Measurements from ENCODE around the gene M1AP. TPM values are rescaled to one million over a fixed set of nuclear protein-coding genes. Genes with fewer than 3 reads are reported as not detected.

Gene M1AP
- polyA plus RNA-seq, 1 experiment = 0.33 TPM

DNA sequence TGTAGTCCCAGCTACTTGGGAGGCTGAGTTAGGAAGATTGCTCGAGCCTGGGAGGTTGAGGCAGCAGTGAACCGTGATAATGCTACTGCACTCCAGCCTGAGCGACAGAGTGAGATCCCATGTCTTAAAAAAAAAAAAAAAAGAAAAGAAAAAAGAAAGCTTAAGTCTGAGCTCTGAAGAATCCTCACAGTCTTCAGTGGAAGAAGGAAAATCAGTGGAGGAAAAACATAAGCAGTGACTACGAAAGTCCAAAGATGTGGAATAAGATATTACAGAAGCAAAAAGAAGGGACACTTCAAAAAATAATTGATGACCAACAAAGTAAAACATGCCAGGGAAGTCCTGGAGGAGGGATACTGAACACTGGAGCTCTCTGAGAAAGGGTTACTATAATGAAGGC, 137.9 kb downstream of the M1AP start:
- POLR2A ChIA-PET = no interaction called here

DNA sequence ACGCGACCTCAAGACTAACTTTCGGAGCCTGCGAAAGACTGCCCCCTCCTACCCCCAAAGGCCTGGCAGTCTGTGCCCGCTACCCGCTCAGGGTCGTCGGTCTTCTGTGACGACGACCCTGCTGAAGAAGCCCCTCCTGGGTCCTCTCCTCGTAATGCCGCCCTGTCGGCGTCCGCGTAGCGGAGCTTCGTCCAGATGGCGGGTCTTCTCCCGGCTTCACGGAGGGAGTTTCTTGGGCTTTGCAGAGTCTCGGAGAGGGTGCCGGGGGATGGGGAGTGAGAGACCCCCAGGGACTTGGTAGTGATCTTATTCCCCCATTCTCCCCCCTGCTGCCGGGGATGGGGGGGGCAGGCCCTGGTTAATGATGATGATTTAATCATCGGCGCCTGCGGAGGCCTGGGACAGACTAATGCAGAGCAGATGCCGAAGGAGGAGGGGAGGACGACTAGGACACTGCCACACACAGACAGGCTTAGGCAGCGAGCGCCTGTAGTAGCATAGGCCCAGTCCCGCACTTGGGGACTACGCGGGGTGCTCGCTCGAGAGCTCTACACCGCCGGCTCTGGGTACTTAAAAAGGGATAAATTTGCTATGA, 140.1 kb downstream of the M1AP start:
- peaks cover 11% of the 10 kb centered on the region for H3K36me3 ChIP-seq (ENCODE audit: control insufficient read depth, insufficient read depth, low read length)
- H3K4me3 ChIP-seq (ENCODE audit: low read depth, low read length) = peak overlapping the region; percentile 95
- no peak for DNase-seq (ENCODE audit: low read depth)
- TF ChIP-seq, protein P1, sequence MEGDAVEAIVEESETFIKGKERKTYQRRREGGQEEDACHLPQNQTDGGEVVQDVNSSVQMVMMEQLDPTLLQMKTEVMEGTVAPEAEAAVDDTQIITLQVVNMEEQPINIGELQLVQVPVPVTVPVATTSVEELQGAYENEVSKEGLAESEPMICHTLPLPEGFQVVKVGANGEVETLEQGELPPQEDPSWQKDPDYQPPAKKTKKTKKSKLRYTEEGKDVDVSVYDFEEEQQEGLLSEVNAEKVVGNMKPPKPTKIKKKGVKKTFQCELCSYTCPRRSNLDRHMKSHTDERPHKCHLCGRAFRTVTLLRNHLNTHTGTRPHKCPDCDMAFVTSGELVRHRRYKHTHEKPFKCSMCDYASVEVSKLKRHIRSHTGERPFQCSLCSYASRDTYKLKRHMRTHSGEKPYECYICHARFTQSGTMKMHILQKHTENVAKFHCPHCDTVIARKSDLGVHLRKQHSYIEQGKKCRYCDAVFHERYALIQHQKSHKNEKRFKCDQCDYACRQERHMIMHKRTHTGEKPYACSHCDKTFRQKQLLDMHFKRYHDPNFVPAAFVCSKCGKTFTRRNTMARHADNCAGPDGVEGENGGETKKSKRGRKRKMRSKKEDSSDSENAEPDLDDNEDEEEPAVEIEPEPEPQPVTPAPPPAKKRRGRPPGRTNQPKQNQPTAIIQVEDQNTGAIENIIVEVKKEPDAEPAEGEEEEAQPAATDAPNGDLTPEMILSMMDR (IDR thresholded peaks at IDR 0.05; ENCODE audit: insufficient read depth, low read depth, low read length) = no peak
- ChIA-PET POLR2A (no interaction called here), CTCF (interaction anchor here (1.0 to 3.1 kb wide), 5 partner anchors 10 to 81 kb away, joined by 3 to 8 read pairs (median 5); no protein-coding TSS in a partner anchor)
- peaks cover 6% of the 10 kb centered on the region for H3K27me3 ChIP-seq (ENCODE audit: control insufficient read depth, insufficient read depth, low read length)

More for the DNA sequence above, 137.9 kb downstream of the M1AP start:
- CTCF ChIA-PET = no interaction called here
- peaks cover 23% of the 10 kb centered on the region for H3K27me3 ChIP-seq (ENCODE audit: control insufficient read depth, insufficient read depth, low read length)
- TF ChIP-seq, protein P1 (IDR thresholded peaks at IDR 0.05; ENCODE audit: insufficient read depth, low read depth, low read length) = no peak
- H3K4me3 ChIP-seq (ENCODE audit: low read depth, low read length) = no peak overlapping the region
- H3K36me3 ChIP-seq (ENCODE audit: control insufficient read depth, insufficient read depth, low read length) = peaks cover 7% of the 10 kb centered on the region
- no peak for DNase-seq (ENCODE audit: low read depth)

Other genes with a start within 250 kb of the M1AP start
- gene C2orf81, start 226.7 kb downstream of the M1AP start, polyA plus RNA-seq (2011; rRNA removed) = 0.18 and 0.67 TPM in 2 replicates
- gene WDR54, start 226.6 kb downstream of the M1AP start, polyA plus RNA-seq (2011; rRNA removed) = 26.0 and 42.9 TPM in 2 replicates
- gene RTKN, start 206.4 kb downstream of the M1AP start, polyA plus RNA-seq (2011; rRNA removed) = 8.3 and 12.4 TPM in 2 replicates
- gene INO80B, start 193.2 kb downstream of the M1AP start, polyA plus RNA-seq (2011; rRNA removed) = 5.6 and 6.4 TPM in 2 replicates
- gene WBP1, start 189.9 kb downstream of the M1AP start, polyA plus RNA-seq (2011; rRNA removed) = 55.7 and 92.0 TPM in 2 replicates
- 35.5 and 59.5 TPM in 2 replicates for gene MOGS, start 182.9 kb downstream of the M1AP start, polyA plus RNA-seq (2011; rRNA removed)
- 38.9 and 41.2 TPM in 2 replicates for gene MRPL53, start 175.7 kb downstream of the M1AP start, polyA plus RNA-seq (2011; rRNA removed)
- gene CCDC142, start 165.3 kb downstream of the M1AP start, polyA plus RNA-seq (2011; rRNA removed) = 4.5 and 6.2 TPM in 2 replicates
- gene TTC31, start 165.2 kb downstream of the M1AP start, polyA plus RNA-seq (2011; rRNA removed) = 19.4 and 26.0 TPM in 2 replicates
- gene LBX2, start 148.7 kb downstream of the M1AP start, polyA plus RNA-seq (2011; rRNA removed) = 0.37 and 0.61 TPM in 2 replicates
- gene PCGF1, start 140.6 kb downstream of the M1AP start, polyA plus RNA-seq (2011; rRNA removed) = 28.7 and 30.6 TPM in 2 replicates
- not detected in 2 replicates for gene TLX2, start 133.9 kb downstream of the M1AP start, polyA plus RNA-seq (2011; rRNA removed)
- 0.12 TPM in 1 of 2 replicates, not detected in the other for gene DQX1, start 122.1 kb downstream of the M1AP start, polyA plus RNA-seq (2011; rRNA removed)
- gene AUP1, start 118.6 kb downstream of the M1AP start, polyA plus RNA-seq (2011; rRNA removed) = 79.5 and 104 TPM in 2 replicates
- gene HTRA2, start 118.4 kb downstream of the M1AP start, polyA plus RNA-seq (2011; rRNA removed) = 26.0 and 36.1 TPM in 2 replicates
- gene LOXL3, start 94.4 kb downstream of the M1AP start, polyA plus RNA-seq (2011; rRNA removed) = 95.8 and 130 TPM in 2 replicates
- 19.8 and 28.7 TPM in 2 replicates for gene DOK1, start 93.6 kb downstream of the M1AP start, polyA plus RNA-seq (2011; rRNA removed)
- 8.4 and 10.2 TPM in 2 replicates for gene SEMA4F, start 5.9 kb upstream of the M1AP start, polyA plus RNA-seq (2011; rRNA removed)
- 21.8 and 23.8 TPM in 2 replicates for gene HK2, start 185.8 kb upstream of the M1AP start, polyA plus RNA-seq (2011; rRNA removed)